ENCODE measurements around the gene NUP58. TPM values are rescaled to one million over a fixed set of nuclear protein-coding genes. Genes with fewer than 3 reads are reported as not detected.

NUP58 gene
- total RNA-seq, 1 donor from 2014 or later = 64.3 TPM

DNA sequence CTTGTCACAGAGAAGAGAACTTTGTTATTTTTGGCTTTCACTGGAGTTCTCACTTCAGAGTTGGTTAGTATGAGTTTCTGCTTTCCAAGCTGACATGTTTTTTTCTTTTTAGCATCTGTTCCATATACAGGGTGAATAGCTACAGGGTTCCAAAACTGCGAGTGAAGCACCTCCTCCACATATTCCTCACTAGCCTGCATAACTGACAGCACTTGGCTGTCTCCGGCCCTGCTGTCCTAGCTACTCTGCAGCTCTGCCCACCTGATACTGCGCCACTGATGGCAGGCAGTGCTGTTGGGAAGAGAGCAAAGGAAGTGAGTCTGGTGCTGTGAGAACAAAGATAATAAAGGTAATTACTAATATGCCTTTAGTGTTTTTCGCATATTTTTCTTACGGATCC, 77.1 kb downstream of the NUP58 start:
- no peak overlapping the region for H3K4me3 ChIP-seq
- H3K9me3 ChIP-seq = no peaks in the 10 kb centered on the region
- TF ChIP-seq CTCF (IDR thresholded peaks at IDR 0.05) = no peak
- no peak for TF ChIP-seq POLR2A (IDR thresholded peaks at IDR 0.05)
- no peak for TF ChIP-seq POLR2AphosphoS5 (IDR thresholded peaks at IDR 0.05; ENCODE audit: insufficient read depth in 1 of 2, low read depth in 1 of 2)
- DNase-seq (ENCODE audit: extremely low spot score in 2 of 2) = no peak
- H3K4me1 ChIP-seq = no peaks in the 10 kb centered on the region
- intact Hi-C loops (cut with DNase I) = no loop called here
- no peaks in the 10 kb centered on the region for H3K36me3 ChIP-seq
- no peak overlapping the region for H3K27ac ChIP-seq
- H3K27me3 ChIP-seq = no peaks in the 10 kb centered on the region

- H3K27ac ChIP-seq = no peak overlapping the region
- intact Hi-C loops (cut with DNase I) = no loop called here
- DNase-seq (ENCODE audit: extremely low spot score in 2 of 2) = no peak
Observed at GRCh38 chr13:25379011-25379410, 77.6 kb downstream of the NUP58 start.

GRCh38 chr13:25380082-25380481, 78.7 kb downstream of the NUP58 start:
- no peak for DNase-seq (ENCODE audit: extremely low spot score in 2 of 2)
- Histone ChIP-seq H3K9me3 (no peaks in the 10 kb centered on the region), H3K4me3 (no peak overlapping the region), H3K4me1 (no peaks in the 10 kb centered on the region), H3K36me3 (no peaks in the 10 kb centered on the region), H3K27me3 (no peaks in the 10 kb centered on the region), H3K27ac (no peak overlapping the region)
- intact Hi-C loops (cut with DNase I) = no loop called here
- TF ChIP-seq CTCF (IDR thresholded peaks at IDR 0.05) = no peak
- TF ChIP-seq POLR2A (IDR thresholded peaks at IDR 0.05) = no peak
- TF ChIP-seq POLR2AphosphoS5 (IDR thresholded peaks at IDR 0.05; ENCODE audit: insufficient read depth in 1 of 2, low read depth in 1 of 2) = no peak

More at GRCh38 chr13:25379011-25379410, 77.6 kb downstream of the NUP58 start:
- no peaks in the 10 kb centered on the region for H3K4me1 ChIP-seq
- no peak overlapping the region for H3K4me3 ChIP-seq
- H3K9me3 ChIP-seq = no peaks in the 10 kb centered on the region
- TF ChIP-seq POLR2A (IDR thresholded peaks at IDR 0.05) = no peak
- no peak for TF ChIP-seq CTCF (IDR thresholded peaks at IDR 0.05)
- TF ChIP-seq POLR2AphosphoS5 (IDR thresholded peaks at IDR 0.05; ENCODE audit: insufficient read depth in 1 of 2, low read depth in 1 of 2) = no peak
- H3K36me3 ChIP-seq = no peaks in the 10 kb centered on the region
- no peaks in the 10 kb centered on the region for H3K27me3 ChIP-seq

DNA sequence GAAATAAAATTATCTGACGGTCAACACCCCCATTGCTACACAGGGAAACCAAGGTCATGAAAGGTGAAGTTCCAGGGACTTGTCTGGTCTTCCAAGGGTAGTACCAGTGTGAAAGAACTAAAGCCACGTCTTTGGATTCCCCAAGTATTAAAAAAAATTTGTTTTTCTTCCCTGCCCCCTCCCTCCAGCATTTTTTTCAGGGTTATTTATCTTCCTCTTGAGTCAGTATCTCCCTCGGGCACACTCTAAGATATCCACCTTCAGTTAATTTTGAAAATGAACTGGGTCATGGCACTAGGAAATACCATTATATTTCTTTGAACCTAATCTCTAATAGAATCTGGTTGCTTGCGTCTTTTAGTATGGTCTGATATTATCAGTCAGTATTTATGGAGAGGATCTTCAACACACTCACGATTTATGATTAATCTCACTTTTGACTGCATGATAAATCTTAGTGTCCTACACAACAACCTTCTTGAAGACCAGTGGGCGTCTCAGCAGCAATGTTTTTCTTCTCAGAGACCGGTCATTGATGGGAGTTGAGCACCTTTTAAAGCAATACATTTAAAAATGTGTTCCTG, 79.4 kb downstream of the NUP58 start:
- TF ChIP-seq CTCF (IDR thresholded peaks at IDR 0.05) (no peak), POLR2A (IDR thresholded peaks at IDR 0.05) (no peak), POLR2AphosphoS5 (IDR thresholded peaks at IDR 0.05; ENCODE audit: insufficient read depth in 1 of 2, low read depth in 1 of 2) (no peak)
- intact Hi-C loops (cut with DNase I) = no loop called here
- no peak overlapping the region for H3K27ac ChIP-seq
- no peak for DNase-seq (ENCODE audit: extremely low spot score in 2 of 2)
- H3K9me3 ChIP-seq = no peaks in the 10 kb centered on the region
- no peaks in the 10 kb centered on the region for H3K27me3 ChIP-seq
- H3K4me1 ChIP-seq = no peaks in the 10 kb centered on the region
- no peaks in the 10 kb centered on the region for H3K36me3 ChIP-seq
- H3K4me3 ChIP-seq = no peak overlapping the region

DNA sequence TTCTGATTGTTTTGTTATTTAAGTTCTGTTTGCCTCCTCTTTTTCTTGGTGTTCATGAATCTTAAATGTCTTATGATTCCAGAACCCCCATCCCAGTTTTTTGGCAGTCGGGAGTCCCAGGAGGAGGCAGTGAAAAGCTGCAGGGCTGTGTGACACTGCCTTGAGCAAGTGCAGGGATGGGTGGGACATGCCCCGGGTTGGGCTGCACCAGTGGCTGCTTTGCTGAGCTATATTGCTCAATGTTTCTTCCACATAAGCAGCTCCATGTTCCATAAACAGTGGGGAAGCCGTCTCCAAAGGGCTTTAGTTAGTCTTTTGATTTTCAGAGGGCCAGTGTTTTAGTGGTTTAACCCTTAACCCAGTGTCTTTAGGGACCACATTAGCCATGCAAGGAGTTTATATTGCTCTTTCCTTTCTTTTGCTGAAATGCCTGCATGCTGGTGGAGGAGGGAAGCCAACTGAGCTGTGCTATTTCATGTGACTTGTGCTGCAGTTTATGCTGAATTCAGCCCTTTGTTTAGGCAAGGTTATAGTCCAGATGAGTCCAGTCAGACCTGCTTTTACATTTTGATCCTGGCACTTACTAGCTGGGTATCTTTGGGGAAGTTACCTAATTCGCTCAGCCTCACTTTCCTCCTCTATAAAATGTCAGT, 83.5 kb downstream of the NUP58 start:
- Histone ChIP-seq H3K27ac (no peak overlapping the region), H3K9me3 (no peaks in the 10 kb centered on the region), H3K36me3 (no peaks in the 10 kb centered on the region), H3K27me3 (no peaks in the 10 kb centered on the region), H3K4me3 (no peak overlapping the region), H3K4me1 (no peaks in the 10 kb centered on the region)
- no peak for TF ChIP-seq CTCF (IDR thresholded peaks at IDR 0.05)
- TF ChIP-seq POLR2A (IDR thresholded peaks at IDR 0.05) = no peak
- no peak for TF ChIP-seq POLR2AphosphoS5 (IDR thresholded peaks at IDR 0.05; ENCODE audit: insufficient read depth in 1 of 2, low read depth in 1 of 2)
- intact Hi-C loops (cut with DNase I) = no loop called here
- DNase-seq (ENCODE audit: extremely low spot score in 2 of 2) = no peak
